NCI-H446 treated with DMSO at 0.1 percent for 48 hours (cell line): Measurements from ENCODE around the gene TIA1.
"Not testable (repeated sequence)": the region's sequence is repeated elsewhere in the genome, so short reads cannot be mapped to it uniquely, and the experiment has no call there.

ENCODE experiments used
- DNase-seq: peaks from one replicate; lab custom pipeline; 2025; lab: John Stamatoyannopoulos, UW

TIA1 gene

DNA sequence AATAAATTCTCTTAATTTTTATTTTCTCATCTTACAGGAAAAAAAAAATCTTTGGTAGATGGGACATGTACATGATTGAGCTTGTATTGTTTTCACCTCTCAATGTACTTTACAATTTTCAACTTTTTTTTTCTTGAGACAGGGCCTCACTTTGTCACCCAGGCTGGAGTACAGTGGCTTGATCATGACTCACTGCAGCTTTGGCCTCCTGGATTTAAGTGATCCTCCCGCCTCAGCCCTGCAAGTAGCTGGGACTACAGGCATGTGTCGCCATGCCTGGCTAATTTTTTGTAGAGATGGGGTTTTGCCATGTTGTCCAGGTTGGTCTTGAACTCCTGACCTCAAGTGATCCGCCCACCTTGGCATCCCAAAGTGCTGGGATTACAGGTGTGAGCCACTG is 25.1 kb downstream of the TIA1 start:
- DNase-seq, result not testable (repeated sequence)

- no peak for DNase-seq
Observed at GRCh38 chr2:70214953-70215549, 33.4 kb downstream of the TIA1 start.

DNA sequence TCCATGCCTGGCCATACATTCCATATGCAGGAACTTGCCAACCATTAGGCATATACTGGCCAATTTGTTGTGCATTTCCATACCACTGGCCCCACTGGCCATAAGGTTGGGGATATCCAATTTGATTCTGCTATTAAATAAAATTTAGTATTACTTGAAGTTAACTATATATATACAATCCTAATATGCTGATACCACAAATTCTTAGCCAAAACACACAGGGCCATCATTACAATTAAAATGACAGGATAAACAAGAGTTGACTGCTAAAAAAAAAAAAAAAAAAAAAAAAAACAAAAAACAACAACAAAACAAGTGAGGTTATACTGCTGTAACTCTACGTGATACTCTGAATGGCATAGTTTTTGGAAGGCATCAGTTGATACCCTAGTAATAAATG is 34.1 kb downstream of the TIA1 start:
- no peak for DNase-seq

DNA sequence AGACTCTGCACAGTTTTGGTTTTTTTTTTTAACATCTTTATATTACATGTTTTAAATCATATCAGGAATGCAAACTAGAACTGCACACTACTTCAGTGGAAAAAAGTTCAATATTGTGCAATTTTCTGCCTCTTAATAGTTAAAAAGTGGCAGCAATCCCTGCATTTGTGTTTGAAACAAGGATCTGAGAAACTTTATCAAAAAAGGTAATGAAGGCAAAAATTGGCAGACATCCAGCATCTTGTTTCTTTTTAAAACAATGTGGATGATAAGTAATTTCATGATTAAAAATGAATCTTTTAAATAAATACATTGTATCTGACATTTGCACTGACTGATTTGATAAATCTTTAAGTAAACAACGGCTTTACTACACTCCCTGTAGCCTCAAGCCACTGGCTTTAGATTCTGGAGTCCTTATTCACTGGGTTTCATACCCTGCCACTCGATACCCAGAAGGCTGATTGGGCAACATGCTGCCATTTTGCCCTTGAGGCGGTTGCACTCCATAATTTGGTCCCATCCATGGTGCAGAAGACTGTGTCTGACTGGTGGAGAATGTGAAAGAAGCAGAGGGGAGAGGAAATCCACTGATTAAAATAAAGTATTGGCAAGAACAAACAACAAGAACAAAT is 36.0 kb downstream of the TIA1 start:
- DNase-seq, result no peak

DNA sequence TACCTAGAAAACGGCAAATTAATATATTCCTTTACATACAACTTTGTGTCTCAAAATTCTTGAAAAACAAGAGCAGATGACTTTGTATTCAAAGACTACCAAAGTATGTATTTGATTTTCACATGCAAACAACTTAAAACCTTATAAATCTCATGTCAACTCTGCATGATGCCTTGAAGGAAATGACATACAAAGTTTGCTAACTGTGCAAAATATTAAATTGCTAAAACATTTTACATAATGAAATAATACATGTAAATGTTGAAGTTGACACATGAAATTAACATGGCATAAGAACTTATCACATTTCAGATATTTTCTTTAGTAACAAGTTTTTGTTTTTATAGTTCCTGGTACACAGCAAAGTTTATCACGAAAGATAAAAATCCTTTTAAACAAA is 36.8 kb downstream of the TIA1 start:
- DNase-seq, result no peak

DNA sequence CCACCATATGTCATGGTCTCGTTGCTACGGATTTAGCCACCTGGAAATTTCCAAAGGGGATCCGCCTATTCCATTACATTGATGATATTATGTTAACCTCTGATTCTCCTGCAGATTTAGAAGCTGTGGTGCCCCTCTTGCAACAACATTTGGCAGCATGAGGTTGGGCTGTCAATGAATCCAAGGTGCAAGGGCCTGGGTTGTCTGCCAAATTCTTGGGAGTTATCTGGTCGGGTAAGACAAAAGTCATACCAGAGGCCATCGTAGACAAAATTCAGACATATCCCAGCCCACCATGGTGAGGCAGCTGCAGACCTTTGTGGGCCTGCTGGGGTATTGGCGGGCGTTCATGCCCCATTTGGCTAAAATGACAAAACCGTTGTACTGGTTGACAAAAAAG is 44.0 kb downstream of the TIA1 start:
- no peak for DNase-seq

DNA sequence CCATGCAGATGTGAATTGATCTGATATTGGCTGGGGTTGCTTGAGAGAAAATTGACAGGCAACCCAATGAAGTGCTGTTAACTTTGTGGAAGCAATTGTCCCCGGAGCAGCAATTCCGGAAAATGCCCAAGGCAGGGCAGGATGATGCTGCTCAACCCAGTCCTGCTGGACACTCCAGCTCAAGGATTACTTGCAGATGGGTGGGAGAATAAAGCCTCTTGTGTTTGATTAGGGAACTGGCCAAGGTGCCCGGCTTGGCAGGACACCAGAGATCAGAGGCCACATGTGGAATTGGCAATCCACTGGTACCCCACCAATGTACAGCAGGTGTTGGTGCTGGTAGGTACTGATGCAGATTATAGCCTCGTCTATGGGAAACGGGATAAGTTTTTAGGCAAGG is 45.3 kb downstream of the TIA1 start:
- DNase-seq, result no peak

DNA sequence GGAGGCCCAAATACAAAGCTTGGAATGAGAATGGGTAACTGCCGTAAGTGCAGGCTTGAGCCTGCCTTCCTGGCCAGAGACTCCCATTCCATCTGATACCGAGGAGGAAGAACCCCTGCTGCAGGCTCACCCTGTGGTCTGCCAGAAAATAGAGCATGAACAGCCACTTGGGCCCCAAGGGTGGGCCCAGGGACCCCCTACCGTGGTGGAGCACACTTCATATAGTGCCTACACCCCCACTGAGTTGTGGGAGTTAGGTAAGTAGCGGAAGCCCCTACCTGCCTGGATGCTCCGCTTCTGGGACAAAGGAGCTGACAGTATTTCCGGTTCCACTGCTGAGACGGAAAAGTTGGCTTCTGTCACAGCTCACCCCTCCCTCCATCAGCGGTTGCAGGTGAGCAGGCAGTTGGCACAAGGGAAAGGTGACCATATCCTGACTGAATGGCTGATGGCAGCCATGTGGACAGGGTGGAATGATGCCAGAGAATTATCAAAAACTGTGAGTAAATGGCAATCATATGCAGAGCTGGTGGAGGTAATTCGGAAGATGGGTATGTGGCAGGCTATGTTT is 46.1 kb downstream of the TIA1 start:
- DNase-seq, result no peak

- DNase-seq, result no peak
Observed at GRCh38 chr2:70201831-70202230, 46.6 kb downstream of the TIA1 start.

DNA sequence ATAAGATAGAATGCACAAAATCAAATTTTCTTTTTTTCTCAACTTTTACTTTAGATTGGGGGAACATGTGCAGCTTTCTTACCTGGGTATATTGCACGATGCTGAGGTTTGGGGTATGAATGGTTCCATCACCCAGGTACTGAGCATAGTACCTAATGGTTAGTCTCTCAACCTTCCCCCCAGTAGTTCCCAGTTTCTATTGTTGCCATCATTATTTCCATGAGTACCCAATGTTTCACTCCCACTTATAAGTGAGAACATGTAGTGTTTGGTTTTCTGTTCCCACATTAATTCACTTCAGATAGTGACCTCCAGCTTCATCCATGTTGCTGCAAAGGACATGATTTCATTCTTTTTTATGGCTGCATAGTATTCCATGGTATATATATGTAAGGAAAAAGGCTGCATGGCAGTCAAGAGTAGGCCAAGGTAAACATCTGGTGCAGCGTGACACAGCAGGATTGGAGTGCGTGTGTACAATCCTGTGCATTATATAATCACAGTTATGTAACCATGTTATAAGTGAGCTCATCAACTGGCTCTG is 47.1 kb downstream of the TIA1 start:
- DNase-seq, result no peak

GRCh38 chr2:70199320-70199864 is 49.0 kb downstream of the TIA1 start:
- DNase-seq, result no peak

- no peak for DNase-seq
Observed at GRCh38 chr2:70192516-70192915, 55.9 kb downstream of the TIA1 start.

DNA sequence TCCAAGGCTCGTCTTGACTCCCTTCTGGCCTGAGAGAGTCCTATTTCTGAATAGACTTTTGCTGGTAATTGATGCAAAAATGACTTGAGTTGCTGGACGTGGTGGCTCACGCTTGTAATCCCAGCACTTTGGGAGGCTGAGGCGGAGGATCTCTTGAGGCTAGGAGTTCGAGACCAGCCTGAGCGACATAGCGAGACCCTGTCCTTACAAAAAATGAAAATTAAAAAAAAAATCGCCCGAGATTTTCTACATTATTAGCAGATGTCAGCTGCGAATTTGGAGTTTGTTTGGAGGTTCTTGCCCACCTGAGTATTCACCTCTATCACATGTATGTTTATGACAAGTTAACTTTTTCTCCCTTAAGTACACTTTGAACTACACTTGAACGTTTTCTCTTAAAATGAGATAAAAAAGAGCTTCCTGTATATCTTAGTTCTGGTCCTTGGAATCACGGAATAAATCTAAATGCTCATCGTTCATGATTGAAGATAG is 57.1 kb downstream of the TIA1 start:
- no peak for DNase-seq

- DNase-seq, result peak; percentile 92
Observed at GRCh38 chr2:70190418-70191243, 57.8 kb downstream of the TIA1 start, which contains the start of gene C2orf42. Gene C2orf42, minus strand, starts transcription at chr2:70191019. Its CDS starts 9,034 bp downstream, at chr2:70181985.

DNA sequence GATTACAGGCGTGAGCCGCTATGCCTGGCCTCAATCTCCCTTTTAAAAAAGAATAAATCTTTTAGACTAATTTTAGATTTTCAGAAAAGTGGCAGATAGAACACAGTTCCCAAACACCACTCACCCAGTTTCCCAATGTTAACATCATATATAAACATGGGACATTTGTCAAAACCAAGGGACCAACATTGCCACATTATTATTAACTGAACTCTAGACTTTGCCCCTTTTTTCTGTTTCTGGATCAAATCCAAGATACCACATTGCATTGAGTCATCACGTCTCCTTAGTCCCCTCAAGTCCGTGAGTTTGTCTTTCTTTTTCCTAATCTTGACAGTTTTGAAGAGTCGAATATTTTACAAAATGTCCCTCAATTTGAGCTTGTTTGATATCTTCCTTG is 60.0 kb downstream of the TIA1 start:
- no peak for DNase-seq

- DNase-seq, result not testable (repeated sequence)
Observed at GRCh38 chr2:70187170-70187569, 61.3 kb downstream of the TIA1 start.

- DNase-seq, result no peak
Observed at GRCh38 chr2:70182689-70183088, 65.7 kb downstream of the TIA1 start.

DNA sequence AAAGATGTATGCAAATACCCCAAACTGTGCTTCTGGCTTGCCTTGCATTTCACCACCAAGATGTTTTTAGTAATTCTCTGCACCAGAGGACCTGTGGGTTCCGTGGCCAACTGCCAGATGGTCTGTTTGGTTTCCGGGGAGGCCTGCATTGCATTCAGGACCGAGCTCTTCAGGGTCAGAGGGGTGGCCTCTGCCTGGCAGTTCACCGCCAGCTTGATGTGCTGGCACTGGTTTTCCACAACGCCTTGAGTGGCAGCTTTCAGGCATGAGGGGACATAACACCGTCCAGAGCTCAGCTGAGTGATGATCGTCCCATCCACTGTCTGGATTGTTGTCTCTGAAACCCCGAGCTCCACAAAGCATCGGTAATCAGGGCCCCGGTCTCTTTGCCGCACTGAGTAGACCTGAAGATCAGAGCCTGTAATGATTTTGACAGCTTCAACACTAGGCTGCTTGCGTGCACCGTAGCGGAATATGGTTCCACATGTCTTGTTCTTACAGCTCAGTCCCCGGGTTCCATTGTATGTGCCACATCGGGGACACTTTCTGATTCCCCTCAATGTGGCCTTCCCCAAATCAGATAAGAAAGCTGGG is 67.0 kb downstream of the TIA1 start:
- no peak for DNase-seq

DNA sequence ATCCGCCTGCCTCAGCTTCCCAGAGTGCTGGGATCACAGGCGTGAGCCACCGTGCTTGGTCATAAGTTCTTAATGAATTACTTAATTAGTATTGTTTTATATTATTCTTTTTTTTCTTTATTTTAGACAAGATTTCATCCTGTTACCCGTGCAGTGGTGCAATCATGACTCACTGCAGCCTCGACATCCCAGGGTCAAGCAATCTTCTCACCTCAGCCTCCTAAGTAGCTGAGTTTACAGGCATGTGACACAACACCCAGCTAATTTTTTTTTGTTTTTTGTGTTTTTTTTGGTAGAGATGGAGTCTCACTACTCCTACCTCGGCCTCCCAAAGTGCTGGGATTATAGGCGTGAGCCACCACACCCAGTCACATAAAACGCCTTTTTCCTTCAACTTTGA is 74.9 kb downstream of the TIA1 start:
- no peak for DNase-seq

DNA sequence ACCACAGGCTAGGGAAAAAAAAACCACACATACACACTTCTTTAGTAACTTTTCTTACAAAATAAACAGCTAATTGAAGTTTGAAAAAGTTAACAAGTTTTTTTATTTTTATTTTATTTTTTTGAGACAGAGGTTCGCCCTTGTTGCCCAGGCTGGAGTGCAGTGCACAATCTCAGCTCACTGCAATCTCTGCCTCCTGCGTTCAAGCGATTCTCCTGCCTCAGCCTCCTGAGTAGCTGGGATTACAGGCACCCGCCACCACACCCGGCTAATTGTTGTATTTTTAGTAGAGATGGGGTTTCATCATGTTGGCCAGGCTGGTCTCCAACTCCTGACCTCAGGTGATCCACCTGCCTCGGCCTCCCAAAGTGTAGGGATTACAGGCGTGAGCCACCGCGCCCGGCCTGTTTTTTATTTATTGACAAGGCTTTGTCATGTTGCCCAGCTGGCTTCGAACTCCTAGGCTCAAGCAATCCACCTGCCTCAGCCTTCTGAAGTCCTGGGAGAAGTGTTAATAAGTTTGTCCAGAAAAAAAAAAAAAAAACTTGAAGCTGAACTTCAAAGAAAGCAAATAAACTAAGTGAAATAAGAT is 78.7 kb downstream of the TIA1 start:
- not testable (repeated sequence) for DNase-seq

GRCh38 chr2:70161069-70161534 is 87.3 kb downstream of the TIA1 start:
- DNase-seq, result no peak
